Measurements from ENCODE around the gene CHCHD6. TPM values are rescaled to one million over a fixed set of nuclear protein-coding genes. Genes with fewer than 3 reads are reported as not detected.
A peak's percentile ranks its signal among the peaks of the same experiment; 100 is the strongest.

CHCHD6 gene
- total RNA-seq, 2 donors from 2014 or later: 9.3 to 13.2 TPM

- TF ChIP-seq CTCF (IDR thresholded peaks at IDR 0.05): no peak
- no peak overlapping the region for H3K4me3 ChIP-seq
- H3K4me1 ChIP-seq: no peaks in the 10 kb centered on the region
- H3K27me3 ChIP-seq: no peaks in the 10 kb centered on the region
- no peak overlapping the region for H3K9ac ChIP-seq (ENCODE audit: low read depth in 2 of 2, low read length in 2 of 2)
- H3K9me3 ChIP-seq: no peaks in the 10 kb centered on the region
- H3K36me3 ChIP-seq: no peaks in the 10 kb centered on the region
- intact Hi-C loops (cut with DNase I): loop anchor here (5.0 to 10.0 kb wide), 2 partner anchors 425 to 707 kb away; no protein-coding TSS in a partner anchor
- no peak for DNase-seq
- no peak overlapping the region for H3K27ac ChIP-seq
These were observed 46.1 kb downstream of the CHCHD6 start for GRCh38 chr3:126749931-126750755.

- H3K36me3 ChIP-seq: no peaks in the 10 kb centered on the region
- intact Hi-C loops (cut with DNase I): loop anchor here (5.0 to 10.0 kb wide), 2 partner anchors 424 to 707 kb away; no protein-coding TSS in a partner anchor
- no peak for TF ChIP-seq CTCF (IDR thresholded peaks at IDR 0.05)
These were observed 46.7 kb downstream of the CHCHD6 start for GRCh38 chr3:126750756-126751121.

GRCh38 chr3:126751611-126752302 is 47.7 kb downstream of the CHCHD6 start:
- Histone ChIP-seq H3K27me3 (no peaks in the 10 kb centered on the region), H3K9ac (ENCODE audit: low read depth in 2 of 2, low read length in 2 of 2) (no peak overlapping the region), H3K36me3 (no peaks in the 10 kb centered on the region), H3K4me1 (no peaks in the 10 kb centered on the region), H3K4me3 (no peak overlapping the region), H3K9me3 (no peaks in the 10 kb centered on the region), H3K27ac (no peak overlapping the region)
- no peak for DNase-seq
- intact Hi-C loops (cut with DNase I): loop anchor here (2.0 to 10.0 kb wide), 3 partner anchors 231 to 706 kb away; partner anchors contain the start of gene PLXNA1
- TF ChIP-seq CTCF (IDR thresholded peaks at IDR 0.05): no peak

More at GRCh38 chr3:126750756-126751121, 46.7 kb downstream of the CHCHD6 start:
- no peaks in the 10 kb centered on the region for H3K9me3 ChIP-seq
- DNase-seq: no peak
- no peak overlapping the region for H3K9ac ChIP-seq (ENCODE audit: low read depth in 2 of 2, low read length in 2 of 2)
- H3K4me1 ChIP-seq: no peaks in the 10 kb centered on the region
- no peak overlapping the region for H3K4me3 ChIP-seq
- H3K27me3 ChIP-seq: no peaks in the 10 kb centered on the region
- no peak overlapping the region for H3K27ac ChIP-seq

- Histone ChIP-seq H3K4me1 (no peaks in the 10 kb centered on the region), H3K9ac (ENCODE audit: low read depth in 2 of 2, low read length in 2 of 2) (no peak overlapping the region), H3K27me3 (no peaks in the 10 kb centered on the region), H3K27ac (no peak overlapping the region), H3K36me3 (no peaks in the 10 kb centered on the region), H3K4me3 (no peak overlapping the region), H3K9me3 (no peaks in the 10 kb centered on the region)
- intact Hi-C loops (cut with DNase I): loop anchor here (2.0 to 10.0 kb wide), 3 partner anchors 230 to 705 kb away; partner anchors contain the start of gene PLXNA1
- DNase-seq: peak; percentile 69
- peak; percentile 86 for TF ChIP-seq CTCF (IDR thresholded peaks at IDR 0.05)
These were observed 48.5 kb downstream of the CHCHD6 start for GRCh38 chr3:126752303-126753190.

All from colonic mucosa (tissue), 4 donors.